K562 (cell line): ENCODE results near the gene DHDDS. TPM values are rescaled to one million over a fixed set of nuclear protein-coding genes. Genes with fewer than 3 reads are reported as not detected.
A peak's percentile ranks its signal among the peaks of the same experiment; 100 is the strongest.

Experiments used
- CAMTA2 ChIP-seq: fragments of 250-450 bp; sonication (Bioruptor Pico); conservative IDR thresholded peaks from 2 replicates; pipeline ENCODE4 v1.5.1; 2022
- FOXM1 ChIP-seq, 2 experiments: fragments of 450-650 bp in 1 of 2; sonication (generic) in 1 of 2; formaldehyde crosslinking in 1 of 2; IDR thresholded peaks; 2 replicates each; pipeline versions ENCODE4 v1.6.1 to v1.9.0; 2017 to 2022; ENCODE audit warnings: low read depth in 2 of 2, mild to moderate bottlenecking in 2 of 2, missing genetic modification reagents in 1 of 2, moderate library complexity in 1 of 2
- L3MBTL2 ChIP-seq: fragments of 450-650 bp; IDR thresholded peaks from 2 replicates; pipeline ENCODE4 v1.6.1; 2016; ENCODE audit warnings: mild to moderate bottlenecking, moderate library complexity
- TCFL5 ChIP-seq: fragments of 250-450 bp; sonication (Bioruptor Pico); conservative IDR thresholded peaks from 2 replicates; pipeline ENCODE4 v1.6.1; 2021; ENCODE audit warnings: mild to moderate bottlenecking, moderate library complexity, matching md5 sums
- TEAD2 ChIP-seq: fragments of 450-650 bp; IDR thresholded peaks from 2 replicates; pipeline ENCODE4 v1.6.1; 2016; ENCODE audit warnings: missing genetic modification characterization, control low read depth, missing compliant biosample characterization
- polyA plus RNA-seq, 8 experiments: library from polyadenylated mRNA; depleted of rRNA in 4 of 8; stranded (reverse) in 5 of 8; unstranded in 3 of 8; fragments of >200 nt; fragmentation: Nextera tagmentation in 2 of 8; fragmentation: Illumina TruSeq in 1 of 8; extraction: Ambion mirVana in 2 of 8; extraction: Trizol in 1 of 8; gene quantifications; 2 replicates each; pipeline versions ENCODE4 v1.2.1 to v1.2.3, GENCODE V29; 2011 to 2014; ENCODE audit warnings: inconsistent platforms in 1 of 8, missing spikeins in 1 of 8
- total RNA-seq, 7 experiments: library from RNA; depleted of rRNA in 6 of 7; stranded (reverse); fragments of >200 nt in 6 of 7; fragmentation: Illumina TruSeq in 2 of 7; extraction: Trizol in 2 of 7; gene quantifications; 2 replicates each; pipeline versions ENCODE4 v1.2.1 to v1.2.3, GENCODE V29; 2011 to 2021; ENCODE audit warnings: low replicate concordance in 1 of 7
- TF ChIP-seq, protein P1 (sequence below), 2 experiments: fragments of 450-650 bp; IDR thresholded peaks; 2 replicates each; pipeline ENCODE4 v1.6.1; 2018; ENCODE audit warnings: mild to moderate bottlenecking in 2 of 2, low read depth in 1 of 2; ENCODE audit not compliant: partially characterized antibody in 2 of 2
- TF ChIP-seq, protein P2 (sequence below): fragments of 150-350 bp; IDR thresholded peaks from 2 replicates; pipeline ENCODE4 v1.6.1; 2014; ENCODE audit warnings: low read depth, mild to moderate bottlenecking, low read length, borderline replicate concordance
- TF ChIP-seq, protein P3 (sequence below): fragments of 200-800 bp; sonication (Bioruptor generic); IDR thresholded peaks from 2 replicates; pipeline ENCODE4 v1.6.1; 2017; ENCODE audit warnings: missing genetic modification characterization, missing compliant biosample characterization

Gene DHDDS
- total and polyA plus RNA-seq, 9 of the 15 experiments (the other 6 are each of a cell fraction or from before 2014, with no cell fraction given): 33.3 to 55.0 (median 44.3) TPM

DNA sequence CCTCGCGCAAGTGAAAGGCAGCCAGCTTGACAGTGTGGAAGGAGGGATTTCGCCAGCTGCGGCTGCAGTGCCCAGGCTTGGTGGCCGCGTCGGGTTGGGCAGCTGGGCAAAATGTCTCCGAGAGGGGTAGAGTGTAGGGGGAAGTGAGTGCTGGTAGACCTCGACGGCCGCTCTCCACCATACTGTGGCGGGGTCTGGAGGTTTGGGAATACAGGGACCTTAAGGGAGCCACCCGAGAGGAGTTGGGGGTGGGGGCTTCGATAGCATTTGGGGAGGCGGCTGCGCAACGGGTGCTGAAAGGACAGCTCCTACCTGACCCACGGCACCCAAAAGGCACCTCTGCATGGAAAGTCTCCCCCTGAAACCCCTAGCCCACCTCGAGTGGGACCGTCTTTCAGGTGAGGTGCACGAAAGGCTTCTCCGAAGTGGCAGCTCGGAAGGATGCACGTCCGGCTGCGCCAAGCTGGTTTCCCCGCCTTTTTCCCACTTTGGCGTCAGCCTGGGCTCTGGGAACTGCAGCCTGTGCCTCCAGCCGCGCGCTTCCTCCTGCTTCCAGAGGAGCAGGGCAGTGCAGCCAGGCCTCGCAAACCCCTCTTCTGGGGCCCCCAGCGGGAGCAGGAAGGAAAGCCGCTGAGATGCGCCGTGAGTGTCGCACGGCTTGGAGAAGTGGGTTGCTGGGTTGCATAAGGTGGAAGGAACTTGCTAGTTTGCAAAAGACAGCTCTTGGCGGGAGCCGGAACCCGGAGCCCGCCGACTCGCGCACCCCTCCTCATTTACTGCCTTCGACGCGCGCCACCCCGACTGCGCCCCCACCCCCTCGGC lies 39.6 kb downstream of the DHDDS start (continued):
- TF ChIP-seq FOXM1 (IDR thresholded peaks at IDR 0.05; ENCODE audit: low read depth): no peak; the same call in 1 of the 2 replicates
- no peak; the same call in 1 of the 2 replicates for TF ChIP-seq FOXM1 (CRISPR knock-in tag; IDR thresholded peaks at IDR 0.05; ENCODE audit: low read depth)
- TF ChIP-seq TEAD2: no peak
- TF ChIP-seq CAMTA2 (CRISPR knock-in tag): no peak
- no peak for TF ChIP-seq TCFL5 (CRISPR knock-in tag)
- TF ChIP-seq, protein P1, sequence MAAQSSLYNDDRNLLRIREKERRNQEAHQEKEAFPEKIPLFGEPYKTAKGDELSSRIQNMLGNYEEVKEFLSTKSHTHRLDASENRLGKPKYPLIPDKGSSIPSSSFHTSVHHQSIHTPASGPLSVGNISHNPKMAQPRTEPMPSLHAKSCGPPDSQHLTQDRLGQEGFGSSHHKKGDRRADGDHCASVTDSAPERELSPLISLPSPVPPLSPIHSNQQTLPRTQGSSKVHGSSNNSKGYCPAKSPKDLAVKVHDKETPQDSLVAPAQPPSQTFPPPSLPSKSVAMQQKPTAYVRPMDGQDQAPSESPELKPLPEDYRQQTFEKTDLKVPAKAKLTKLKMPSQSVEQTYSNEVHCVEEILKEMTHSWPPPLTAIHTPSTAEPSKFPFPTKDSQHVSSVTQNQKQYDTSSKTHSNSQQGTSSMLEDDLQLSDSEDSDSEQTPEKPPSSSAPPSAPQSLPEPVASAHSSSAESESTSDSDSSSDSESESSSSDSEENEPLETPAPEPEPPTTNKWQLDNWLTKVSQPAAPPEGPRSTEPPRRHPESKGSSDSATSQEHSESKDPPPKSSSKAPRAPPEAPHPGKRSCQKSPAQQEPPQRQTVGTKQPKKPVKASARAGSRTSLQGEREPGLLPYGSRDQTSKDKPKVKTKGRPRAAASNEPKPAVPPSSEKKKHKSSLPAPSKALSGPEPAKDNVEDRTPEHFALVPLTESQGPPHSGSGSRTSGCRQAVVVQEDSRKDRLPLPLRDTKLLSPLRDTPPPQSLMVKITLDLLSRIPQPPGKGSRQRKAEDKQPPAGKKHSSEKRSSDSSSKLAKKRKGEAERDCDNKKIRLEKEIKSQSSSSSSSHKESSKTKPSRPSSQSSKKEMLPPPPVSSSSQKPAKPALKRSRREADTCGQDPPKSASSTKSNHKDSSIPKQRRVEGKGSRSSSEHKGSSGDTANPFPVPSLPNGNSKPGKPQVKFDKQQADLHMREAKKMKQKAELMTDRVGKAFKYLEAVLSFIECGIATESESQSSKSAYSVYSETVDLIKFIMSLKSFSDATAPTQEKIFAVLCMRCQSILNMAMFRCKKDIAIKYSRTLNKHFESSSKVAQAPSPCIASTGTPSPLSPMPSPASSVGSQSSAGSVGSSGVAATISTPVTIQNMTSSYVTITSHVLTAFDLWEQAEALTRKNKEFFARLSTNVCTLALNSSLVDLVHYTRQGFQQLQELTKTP (IDR thresholded peaks at IDR 0.05; ENCODE audit: low read depth in 1 of 2, partially characterized antibody in 2 of 2): peak in 1 of 2 experiments; percentile 69
- TF ChIP-seq, protein P2, sequence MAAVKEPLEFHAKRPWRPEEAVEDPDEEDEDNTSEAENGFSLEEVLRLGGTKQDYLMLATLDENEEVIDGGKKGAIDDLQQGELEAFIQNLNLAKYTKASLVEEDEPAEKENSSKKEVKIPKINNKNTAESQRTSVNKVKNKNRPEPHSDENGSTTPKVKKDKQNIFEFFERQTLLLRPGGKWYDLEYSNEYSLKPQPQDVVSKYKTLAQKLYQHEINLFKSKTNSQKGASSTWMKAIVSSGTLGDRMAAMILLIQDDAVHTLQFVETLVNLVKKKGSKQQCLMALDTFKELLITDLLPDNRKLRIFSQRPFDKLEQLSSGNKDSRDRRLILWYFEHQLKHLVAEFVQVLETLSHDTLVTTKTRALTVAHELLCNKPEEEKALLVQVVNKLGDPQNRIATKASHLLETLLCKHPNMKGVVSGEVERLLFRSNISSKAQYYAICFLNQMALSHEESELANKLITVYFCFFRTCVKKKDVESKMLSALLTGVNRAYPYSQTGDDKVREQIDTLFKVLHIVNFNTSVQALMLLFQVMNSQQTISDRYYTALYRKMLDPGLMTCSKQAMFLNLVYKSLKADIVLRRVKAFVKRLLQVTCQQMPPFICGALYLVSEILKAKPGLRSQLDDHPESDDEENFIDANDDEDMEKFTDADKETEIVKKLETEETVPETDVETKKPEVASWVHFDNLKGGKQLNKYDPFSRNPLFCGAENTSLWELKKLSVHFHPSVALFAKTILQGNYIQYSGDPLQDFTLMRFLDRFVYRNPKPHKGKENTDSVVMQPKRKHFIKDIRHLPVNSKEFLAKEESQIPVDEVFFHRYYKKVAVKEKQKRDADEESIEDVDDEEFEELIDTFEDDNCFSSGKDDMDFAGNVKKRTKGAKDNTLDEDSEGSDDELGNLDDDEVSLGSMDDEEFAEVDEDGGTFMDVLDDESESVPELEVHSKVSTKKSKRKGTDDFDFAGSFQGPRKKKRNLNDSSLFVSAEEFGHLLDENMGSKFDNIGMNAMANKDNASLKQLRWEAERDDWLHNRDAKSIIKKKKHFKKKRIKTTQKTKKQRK: no peak
- TF ChIP-seq, protein P3, sequence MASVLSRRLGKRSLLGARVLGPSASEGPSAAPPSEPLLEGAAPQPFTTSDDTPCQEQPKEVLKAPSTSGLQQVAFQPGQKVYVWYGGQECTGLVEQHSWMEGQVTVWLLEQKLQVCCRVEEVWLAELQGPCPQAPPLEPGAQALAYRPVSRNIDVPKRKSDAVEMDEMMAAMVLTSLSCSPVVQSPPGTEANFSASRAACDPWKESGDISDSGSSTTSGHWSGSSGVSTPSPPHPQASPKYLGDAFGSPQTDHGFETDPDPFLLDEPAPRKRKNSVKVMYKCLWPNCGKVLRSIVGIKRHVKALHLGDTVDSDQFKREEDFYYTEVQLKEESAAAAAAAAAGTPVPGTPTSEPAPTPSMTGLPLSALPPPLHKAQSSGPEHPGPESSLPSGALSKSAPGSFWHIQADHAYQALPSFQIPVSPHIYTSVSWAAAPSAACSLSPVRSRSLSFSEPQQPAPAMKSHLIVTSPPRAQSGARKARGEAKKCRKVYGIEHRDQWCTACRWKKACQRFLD (CRISPR knock-in tag): no peak; the same call in 1 of the 2 replicates
- peak; percentile 44 for TF ChIP-seq L3MBTL2
